B cell (primary cell): ENCODE results near the gene OTOP3. TPM values are rescaled to one million over a fixed set of nuclear protein-coding genes. Genes with fewer than 3 reads are reported as not detected.

Source experiments
- ATAC-seq: fragments of 200-7000 bp; cut with Tn5 transposase; one replicate; pipeline ENCODE4 v1.10.0; 2021; ENCODE audit warnings: low read depth, mild to moderate bottlenecking, moderate number of reproducible peaks, moderate library complexity
- CTCF ChIA-PET: fragments of 350-600 bp; sonication (Branson Sonifier 250); formaldehyde crosslinking; loops from one replicate; lab custom pipeline; 2021; ENCODE audit warnings: antibody characterized with exemption, inconsistent platforms; lab: Charles Lee
- POLR2A ChIA-PET: fragments of 350-600 bp; sonication (Branson Sonifier 250); formaldehyde crosslinking; loops from one replicate; lab custom pipeline; 2021; ENCODE audit warnings: antibody characterized with exemption; lab: Charles Lee
- DNase-seq: peaks from one replicate; pipeline ENCODE4 v3.0.0; 2013
- H2AFZ ChIP-seq: 2 replicates; pipeline ENCODE4 v1.6.1; 2012; ENCODE audit warnings: mild to moderate bottlenecking, low read depth, low read length; ENCODE audit not compliant: insufficient read depth, poor library complexity, severe bottlenecking
- H3K27ac ChIP-seq, 2 donors: 1 replicate in 1 of 2; 2 replicates in 1 of 2; pipeline ENCODE4 v1.5.1; 2012 to 2013; ENCODE audit warnings: low read length in 2 of 2, mild to moderate bottlenecking in 2 of 2, moderate library complexity in 1 of 2
- H3K27me3 ChIP-seq, 4 experiments: fragments of 200-600 bp in 1 of 4; sonication (generic) in 1 of 4; replicated peaks in 1 of 4; 1 replicate in 2 of 4; 2 replicates in 2 of 4; pipeline versions ENCODE4 v1.6.1 to v1.7.0; 2013 to 2016; ENCODE audit warnings: low read length in 3 of 4, mild to moderate bottlenecking in 2 of 4, mixed read lengths in 1 of 4, moderate library complexity in 1 of 4; ENCODE audit not compliant: insufficient read depth in 4 of 4, control insufficient read depth in 3 of 4; ENCODE audit errors: control extremely low read depth in 1 of 4
- H3K36me3 ChIP-seq, 2 experiments: replicated peaks in 1 of 2; 1 replicate in 1 of 2; 2 replicates in 1 of 2; pipeline versions ENCODE4 v1.6.1 to v1.7.1; 2013; ENCODE audit warnings: low read length in 1 of 2; ENCODE audit not compliant: insufficient read depth in 2 of 2, control insufficient read depth in 1 of 2; ENCODE audit errors: control extremely low read depth in 1 of 2, extremely low read depth in 1 of 2
- H3K4me1 ChIP-seq, 2 donors: fragments of 200-600 bp in 1 of 2; sonication (generic) in 1 of 2; 1 replicate in 1 of 2; 2 replicates in 1 of 2; pipeline versions ENCODE4 v1.5.1 to v1.6.1; 2013 to 2017; ENCODE audit warnings: low read length in 2 of 2; ENCODE audit not compliant: control insufficient read depth in 2 of 2, insufficient read depth in 2 of 2
- H3K4me2 ChIP-seq: replicated peaks from 2 replicates; pipeline ENCODE3; 2012; ENCODE audit warnings: mild to moderate bottlenecking, low read depth, low read length; ENCODE audit not compliant: poor library complexity, severe bottlenecking
- H3K4me3 ChIP-seq, 5 experiments: fragments of 200-600 bp in 1 of 5; sonication (generic) in 1 of 5; 1 replicate in 3 of 5; 2 replicates in 2 of 5; pipeline versions ENCODE4 v1.5.1 to v1.7.0; 2011 to 2016; ENCODE audit warnings: low read length in 4 of 5, mild to moderate bottlenecking in 4 of 5, low read depth in 2 of 5, control low read depth in 1 of 5, moderate library complexity in 1 of 5; ENCODE audit not compliant: insufficient read depth in 1 of 5; ENCODE audit errors: control extremely low read depth in 1 of 5, extremely low read depth in 1 of 5
- H3K79me2 ChIP-seq: fragments of 200-600 bp; sonication (generic); one replicate; pipeline ENCODE4 v1.6.0; 2016; ENCODE audit warnings: low read length; ENCODE audit not compliant: control insufficient read depth, insufficient read depth
- H3K9ac ChIP-seq: fragments of 200-600 bp; sonication (generic); 2 replicates; pipeline ENCODE4 v1.6.1; 2017; ENCODE audit warnings: mild to moderate bottlenecking, low read length, moderate library complexity
- H3K9me3 ChIP-seq, 3 donors: one replicate each; pipeline versions ENCODE4 v1.6.1 to v1.7.1; 2013; ENCODE audit warnings: low read length in 2 of 3; ENCODE audit not compliant: control insufficient read depth in 2 of 3, insufficient read depth in 1 of 3; ENCODE audit errors: control extremely low read depth in 1 of 3
- H4K20me1 ChIP-seq: 2 replicates; pipeline ENCODE4 v1.6.0; 2012; ENCODE audit warnings: mild to moderate bottlenecking, low read length; ENCODE audit not compliant: insufficient read depth, control insufficient read depth, poor library complexity, severe bottlenecking
- H3K27ac Mint-ChIP-seq: one replicate; pipeline ENCODE4 v1.8.0; 2021; ENCODE audit warnings: mixed read lengths
- H3K27me3 Mint-ChIP-seq: one replicate; pipeline ENCODE4 v1.8.0; 2021; ENCODE audit warnings: mixed read lengths
- H3K4me1 Mint-ChIP-seq: one replicate; pipeline ENCODE4 v1.8.0; 2021; ENCODE audit warnings: mixed read lengths
- H3K4me3 Mint-ChIP-seq: one replicate; pipeline ENCODE4 v1.8.0; 2021; ENCODE audit warnings: mixed read lengths
- H3K9me3 Mint-ChIP-seq: one replicate; pipeline ENCODE4 v1.8.0; 2022; ENCODE audit warnings: mixed read lengths; ENCODE audit not compliant: insufficient read depth
- CTCF ChIP-seq: fragments of 200-600 bp; IDR thresholded peaks from one replicate; pipeline ENCODE4 v1.8.0; 2022; ENCODE audit warnings: antibody characterized with exemption, mild to moderate bottlenecking
- EZH2 ChIP-seq: IDR thresholded peaks from 2 replicates; pipeline ENCODE4 v1.6.1; 2012; ENCODE audit warnings: borderline replicate concordance, low read depth, mild to moderate bottlenecking, moderate library complexity, low read length; ENCODE audit not compliant: insufficient read depth, poor library complexity, severe bottlenecking
- WGBS: methylation state at CpG from one replicate; pipeline ENCODE4 v1.1.5; 2013; ENCODE audit warnings: missing lambda C conversion rate; ENCODE audit not compliant: insufficient coverage; 5-methylcytosine and 5-hydroxymethylcytosine counted together
- intact Hi-C: fragments of 100-400 bp; cut with micrococcal nuclease; formaldehyde crosslinking; loops from one replicate; pipeline ENCODE4 v1.10.0; 2022
- polyA plus RNA-seq: library from polyadenylated mRNA; depleted of rRNA; stranded (reverse); fragments of >200 nt; gene quantifications from 2 replicates; pipeline ENCODE4 v1.2.3, GENCODE V29; 2012
- total RNA-seq, 2 donors: library from RNA; stranded (reverse); fragments of 120-200 nt in 1 of 2; gene quantifications; 1 replicate in 1 of 2; 2 replicates in 1 of 2; pipeline versions ENCODE4 v1.2.3 to v1.2.4, GENCODE V29; 2013 to 2022

Gene OTOP3
- total and polyA plus RNA-seq, 2 donors (not counting 1 experiment from before 2014, with no cell fraction given) = not detected

- no peak overlapping the region for H3K4me3 ChIP-seq
- TF ChIP-seq CTCF = no peak
- no peak for TF ChIP-seq EZH2
- intact Hi-C loops = no loop called here
- Mint-ChIP-seq H3K4me3 (no peak overlapping the region), H3K27ac (no peak overlapping the region), H3K27me3 (peaks cover 41% of the 10 kb centered on the region), H3K9me3 (no peaks in the 10 kb centered on the region), H3K4me1 (peaks cover 2% of the 10 kb centered on the region)
- no peak overlapping the region for H3K9ac ChIP-seq
- peaks cover 0 to 6% (median 0%) of the 10 kb centered on the region in 3 donors for H3K9me3 ChIP-seq
- no peak overlapping the region for H3K27ac ChIP-seq
- ChIA-PET POLR2A (no interaction called here), CTCF (no interaction called here)
- peaks cover 6 to 16% of the 10 kb centered on the region in 2 donors for H3K4me1 ChIP-seq
- H3K4me2 ChIP-seq = no peak overlapping the region
- H3K27me3 ChIP-seq = peaks cover 0 to 37% (median 7%) of the 10 kb centered on the region in 4 experiments
- no peaks in the 10 kb centered on the region for H3K36me3 ChIP-seq
- no peaks in the 10 kb centered on the region for H3K79me2 ChIP-seq
- no peaks in the 10 kb centered on the region for H4K20me1 ChIP-seq
- no peak overlapping the region for H2AFZ ChIP-seq
- 97% methylated on average over 6 of the region's 7 CpGs for WGBS
- DNase-seq = no peak
- no peak for ATAC-seq
Measured at GRCh38 chr17:74890554-74890953, 45.1 kb upstream of the OTOP3 start.

- Histone ChIP-seq H3K36me3 (no peaks in the 10 kb centered on the region), H3K27me3 (peaks cover 0 to 44% (median 9%) of the 10 kb centered on the region in 4 experiments), H3K9ac (no peak overlapping the region), H2AFZ (no peak overlapping the region), H3K4me2 (no peak overlapping the region), H3K79me2 (no peaks in the 10 kb centered on the region), H3K4me3 (no peak overlapping the region), H3K9me3 (peaks cover 0 to 6% (median 0%) of the 10 kb centered on the region in 3 donors), H3K4me1 (peaks cover 6 to 16% of the 10 kb centered on the region in 2 donors), H3K27ac (no peak overlapping the region), H4K20me1 (no peaks in the 10 kb centered on the region)
- Mint-ChIP-seq H3K4me3 (peak overlapping the region; percentile 23), H3K27me3 (peaks cover 45% of the 10 kb centered on the region), H3K9me3 (no peaks in the 10 kb centered on the region), H3K4me1 (peaks cover 2% of the 10 kb centered on the region), H3K27ac (no peak overlapping the region)
- WGBS = 77% methylated on average over 19 of the region's 20 CpGs
- CTCF ChIA-PET = interaction anchor here (0.7 to 0.8 kb wide), 2 partner anchors 232 to 521 kb away, joined by 3 read pairs; no protein-coding TSS in a partner anchor
- ATAC-seq (no peak), DNase-seq (no peak)
- POLR2A ChIA-PET = no interaction called here
- TF ChIP-seq EZH2 (no peak), CTCF (no peak)
- intact Hi-C loops = no loop called here
Measured at GRCh38 chr17:74892013-74892841, 43.5 kb upstream of the OTOP3 start.
